ENCODE results near the gene NET1.

The NET1 gene

DNA sequence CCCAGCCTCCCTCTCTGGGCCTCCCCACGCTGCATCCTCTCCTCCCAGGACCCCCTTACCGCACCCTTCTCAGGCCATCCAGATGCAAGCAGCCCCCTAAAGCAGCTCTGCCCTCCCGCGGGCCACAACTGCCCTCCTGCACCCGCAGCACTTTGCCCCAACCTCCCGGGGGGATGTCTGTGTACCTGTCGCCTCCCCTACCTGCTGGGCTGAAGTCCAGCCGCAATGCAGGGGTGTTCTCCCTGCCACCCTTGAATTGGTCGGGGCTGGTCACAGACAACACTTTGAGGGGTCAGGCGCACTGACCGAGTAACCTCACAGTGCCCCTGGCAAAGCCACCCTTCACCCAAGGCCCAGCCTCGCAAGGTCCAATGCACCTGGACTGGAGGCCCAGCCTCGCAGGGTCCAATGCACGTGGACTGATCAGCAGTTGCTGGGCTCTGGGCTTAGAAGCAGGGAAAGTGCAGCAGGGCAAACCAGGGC lies 95.3 kb downstream of the NET1 start:
- TF ChIP-seq ZNF274 (IDR thresholded peaks at IDR 0.05; ENCODE audit: low read depth, low read length), result no peak
- H3K4me3 ChIP-seq (ENCODE audit: low read length), result no peak overlapping the region

DNA sequence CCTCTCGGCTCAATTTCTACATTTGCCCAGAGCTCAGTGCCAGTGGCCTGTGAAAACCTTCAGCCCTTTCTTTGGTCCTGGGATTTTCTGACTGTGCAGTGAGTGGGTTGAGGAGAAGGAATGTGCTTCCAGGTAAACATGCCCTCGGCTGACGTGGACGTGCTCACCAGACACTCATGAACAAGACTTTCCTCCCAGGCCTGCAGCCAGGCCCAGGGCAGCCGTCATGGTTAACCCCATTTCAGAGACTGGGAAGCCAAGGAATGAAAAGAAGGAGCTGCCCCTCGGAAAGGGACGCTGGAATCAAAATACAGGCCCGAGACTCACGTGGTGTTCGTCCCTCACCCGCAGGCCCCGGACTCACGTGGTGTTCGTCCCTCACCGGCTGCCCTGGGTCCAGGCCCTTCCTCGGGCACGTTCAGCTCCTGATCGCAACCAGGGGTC lies 95.8 kb downstream of the NET1 start:
- no peak for TF ChIP-seq ZNF274 (IDR thresholded peaks at IDR 0.05; ENCODE audit: low read depth, low read length)
- no peak overlapping the region for H3K4me3 ChIP-seq (ENCODE audit: low read length)

Measured in GM08714 (cell line).